ENCODE results near the gene DHRS9. TPM values are rescaled to one million over a fixed set of nuclear protein-coding genes. Genes with fewer than 3 reads are reported as not detected.
A peak's percentile ranks its signal among the peaks of the same experiment; 100 is the strongest.

Gene DHRS9
- 1.3 and 1.7 TPM in 2 replicates for polyA plus RNA-seq (2013)

DNA sequence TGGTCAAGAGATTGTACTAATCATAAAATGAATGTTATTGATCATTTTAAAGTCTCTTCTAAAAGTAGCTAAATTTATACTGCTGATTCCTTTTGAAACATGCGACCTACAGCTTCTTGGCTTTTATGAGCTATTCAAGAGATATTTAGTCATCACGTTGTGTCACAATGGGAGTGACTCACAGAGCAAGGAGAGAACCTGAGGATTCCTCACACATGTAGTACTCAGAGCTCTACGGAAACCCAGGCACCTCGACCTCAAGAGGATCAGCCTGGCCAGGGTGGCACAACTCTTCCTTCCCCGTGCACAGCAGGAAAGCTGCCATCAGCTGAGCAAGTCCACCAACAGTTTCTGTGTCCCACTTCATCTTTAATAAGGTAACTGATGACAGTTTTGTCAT is at the start of gene DHRS9:
DHRS9 (plus strand) TSS at position 223 of the 400 bp plus-strand sequence. CDS start 12,019 bp downstream, outside the sequence.
- DNase-seq, result peak; percentile 75 to 92
- Histone ChIP-seq H2BK5ac (ENCODE audit: low read depth, low read length, poor library complexity) (no peak within 1 kb of the TSS), H4K12ac (ENCODE audit: low read depth, low read length) (no peak within 1 kb of the TSS), H3K4me2 (ENCODE audit: low read length) (no peak within 1 kb of the TSS), H3K23ac (ENCODE audit: low read length) (no peak within 1 kb of the TSS), H3K18ac (ENCODE audit: low read length) (no peak within 1 kb of the TSS), H3K4me3 (ENCODE audit: low read depth, low read length) (no peak within 1 kb of the TSS), H3K79me2 (ENCODE audit: control insufficient read depth, insufficient read depth, low read length, poor library complexity) (no peaks in the 10 kb centered on the region), H3K27ac (ENCODE audit: low read depth, low read length) (no peak within 1 kb of the TSS), H3K9ac (ENCODE audit: low read length) (no peak within 1 kb of the TSS), H2AK5ac (ENCODE audit: low read length) (no peak within 1 kb of the TSS), H3K4ac (ENCODE audit: low read depth, low read length) (no peak within 1 kb of the TSS), H4K8ac (ENCODE audit: low read depth, low read length) (no peak within 1 kb of the TSS), H2AFZ (ENCODE audit: insufficient read depth, low read length, poor library complexity) (no peak within 1 kb of the TSS), H2BK120ac (ENCODE audit: insufficient read depth, low read length, poor library complexity) (no peak within 1 kb of the TSS), H3K27me3 (ENCODE audit: insufficient read depth, low read length) (no peaks in the 10 kb centered on the region), H3K14ac (ENCODE audit: low read length) (no peak within 1 kb of the TSS), H3K9me3 (ENCODE audit: insufficient read depth, low read depth, low read length) (peaks cover 2% of the 10 kb centered on the region), H3K4me1 (ENCODE audit: control insufficient read depth in 1 of 2, insufficient read depth in 2 of 2, low read length in 2 of 2) (no peaks in the 10 kb centered on the region), H3K79me1 (ENCODE audit: low read length) (no peaks in the 10 kb centered on the region), H3K36me3 (ENCODE audit: control insufficient read depth in 1 of 2, insufficient read depth in 2 of 2, low read length in 2 of 2) (no peaks in the 10 kb centered on the region), H2BK12ac (ENCODE audit: low read length) (no peak within 1 kb of the TSS), H4K91ac (ENCODE audit: low read depth, low read length) (no peak within 1 kb of the TSS)
- no CpG with 5 or more reads among the region's 5 CpGs for WGBS (ENCODE audit: extremely low coverage, insufficient coverage, insufficient read length)

DNA sequence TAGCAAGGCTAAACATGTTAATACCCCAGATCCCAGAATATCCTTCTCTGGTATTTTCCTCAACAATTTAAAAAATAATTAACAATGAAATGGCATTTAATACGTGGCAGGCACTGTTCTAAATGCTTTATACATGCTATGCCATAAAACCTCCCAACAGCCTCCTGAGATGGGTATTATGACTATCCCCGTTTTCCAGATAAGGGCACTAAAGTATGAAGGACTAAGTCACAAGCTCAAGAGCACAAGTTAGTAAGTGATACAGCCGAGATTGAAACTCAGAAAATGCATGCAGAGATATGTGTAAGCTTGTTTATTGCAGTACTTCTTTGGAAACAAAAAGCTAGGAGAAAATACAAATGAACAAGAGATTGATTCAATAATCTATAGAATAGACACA is 46.2 kb upstream of the DHRS9 start:
- H2BK5ac ChIP-seq (ENCODE audit: low read depth, low read length, poor library complexity), result no peak overlapping the region
- WGBS (ENCODE audit: extremely low coverage, insufficient coverage, insufficient read length), result no CpG with 5 or more reads among the region's 3 CpGs
- H3K79me1 ChIP-seq (ENCODE audit: low read length), result no peaks in the 10 kb centered on the region

DNA sequence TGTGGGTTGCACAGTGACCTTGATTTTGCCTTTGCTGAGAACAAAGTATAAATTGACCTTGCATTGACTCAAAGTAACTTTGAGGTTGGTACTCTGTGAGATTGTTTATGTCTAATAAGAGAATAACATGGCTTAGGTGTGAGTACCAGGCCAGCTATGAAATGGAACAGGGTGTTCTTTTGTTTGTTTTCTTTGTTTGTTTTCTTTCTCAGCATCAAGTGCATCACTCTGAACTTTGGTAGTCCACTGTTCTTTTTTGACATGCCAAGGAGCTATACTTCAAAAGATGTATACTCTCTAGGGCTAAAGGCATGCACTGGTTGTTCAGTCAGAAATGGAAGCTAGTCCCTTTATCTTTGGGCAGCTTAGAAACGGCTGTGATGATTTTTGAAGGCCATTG is 43.3 kb upstream of the DHRS9 start:
- no peak overlapping the region for H3K4me3 ChIP-seq (ENCODE audit: low read depth, low read length)
- no peak overlapping the region for H3K27ac ChIP-seq (ENCODE audit: low read depth, low read length)
- H3K36me3 ChIP-seq (ENCODE audit: control insufficient read depth in 1 of 2, insufficient read depth in 2 of 2, low read length in 2 of 2), result no peaks in the 10 kb centered on the region
- no peaks in the 10 kb centered on the region for H3K79me2 ChIP-seq (ENCODE audit: control insufficient read depth, insufficient read depth, low read length, poor library complexity)
- no peak overlapping the region for H3K18ac ChIP-seq (ENCODE audit: low read length)
- H3K4me1 ChIP-seq (ENCODE audit: control insufficient read depth in 1 of 2, insufficient read depth in 2 of 2, low read length in 2 of 2), result no peaks in the 10 kb centered on the region
- no peak overlapping the region for H3K4me2 ChIP-seq (ENCODE audit: low read length)
- H3K23ac ChIP-seq (ENCODE audit: low read length), result no peak overlapping the region
- no peak overlapping the region for H2BK12ac ChIP-seq (ENCODE audit: low read length)
- WGBS (ENCODE audit: extremely low coverage, insufficient coverage, insufficient read length), result no CpG with 5 or more reads among the region's 1 CpG
- H3K14ac ChIP-seq (ENCODE audit: low read length), result no peak overlapping the region
- no peak overlapping the region for H2AK5ac ChIP-seq (ENCODE audit: low read length)
- no peak overlapping the region for H4K91ac ChIP-seq (ENCODE audit: low read depth, low read length)
- H2BK120ac ChIP-seq (ENCODE audit: insufficient read depth, low read length, poor library complexity), result no peak overlapping the region
- no peak overlapping the region for H3K4ac ChIP-seq (ENCODE audit: low read depth, low read length)
- no peak for DNase-seq
- no peak overlapping the region for H2AFZ ChIP-seq (ENCODE audit: insufficient read depth, low read length, poor library complexity)
- H3K79me1 ChIP-seq (ENCODE audit: low read length), result no peaks in the 10 kb centered on the region
- no peak overlapping the region for H2BK5ac ChIP-seq (ENCODE audit: low read depth, low read length, poor library complexity)
- no peak overlapping the region for H4K12ac ChIP-seq (ENCODE audit: low read depth, low read length)
- H3K9ac ChIP-seq (ENCODE audit: low read length), result no peak overlapping the region
- no peaks in the 10 kb centered on the region for H3K27me3 ChIP-seq (ENCODE audit: insufficient read depth, low read length)
- H4K8ac ChIP-seq (ENCODE audit: low read depth, low read length), result no peak overlapping the region
- H3K9me3 ChIP-seq (ENCODE audit: insufficient read depth, low read depth, low read length), result no peaks in the 10 kb centered on the region

More for the DNA sequence above, 46.2 kb upstream of the DHRS9 start:
- Histone ChIP-seq H3K23ac (ENCODE audit: low read length) (no peak overlapping the region), H3K9ac (ENCODE audit: low read length) (no peak overlapping the region), H2AFZ (ENCODE audit: insufficient read depth, low read length, poor library complexity) (no peak overlapping the region), H4K12ac (ENCODE audit: low read depth, low read length) (no peak overlapping the region), H3K18ac (ENCODE audit: low read length) (no peak overlapping the region), H3K4me3 (ENCODE audit: low read depth, low read length) (no peak overlapping the region), H3K27ac (ENCODE audit: low read depth, low read length) (no peak overlapping the region), H3K36me3 (ENCODE audit: control insufficient read depth in 1 of 2, insufficient read depth in 2 of 2, low read length in 2 of 2) (no peaks in the 10 kb centered on the region), H3K79me2 (ENCODE audit: control insufficient read depth, insufficient read depth, low read length, poor library complexity) (no peaks in the 10 kb centered on the region), H4K91ac (ENCODE audit: low read depth, low read length) (no peak overlapping the region), H4K8ac (ENCODE audit: low read depth, low read length) (no peak overlapping the region), H3K14ac (ENCODE audit: low read length) (no peak overlapping the region), H2BK120ac (ENCODE audit: insufficient read depth, low read length, poor library complexity) (no peak overlapping the region), H3K4me1 (ENCODE audit: control insufficient read depth in 1 of 2, insufficient read depth in 2 of 2, low read length in 2 of 2) (no peaks in the 10 kb centered on the region), H3K4ac (ENCODE audit: low read depth, low read length) (no peak overlapping the region), H2AK5ac (ENCODE audit: low read length) (no peak overlapping the region), H3K9me3 (ENCODE audit: insufficient read depth, low read depth, low read length) (no peaks in the 10 kb centered on the region), H2BK12ac (ENCODE audit: low read length) (no peak overlapping the region), H3K27me3 (ENCODE audit: insufficient read depth, low read length) (no peaks in the 10 kb centered on the region), H3K4me2 (ENCODE audit: low read length) (no peak overlapping the region)
- DNase-seq, result no peak

DNA sequence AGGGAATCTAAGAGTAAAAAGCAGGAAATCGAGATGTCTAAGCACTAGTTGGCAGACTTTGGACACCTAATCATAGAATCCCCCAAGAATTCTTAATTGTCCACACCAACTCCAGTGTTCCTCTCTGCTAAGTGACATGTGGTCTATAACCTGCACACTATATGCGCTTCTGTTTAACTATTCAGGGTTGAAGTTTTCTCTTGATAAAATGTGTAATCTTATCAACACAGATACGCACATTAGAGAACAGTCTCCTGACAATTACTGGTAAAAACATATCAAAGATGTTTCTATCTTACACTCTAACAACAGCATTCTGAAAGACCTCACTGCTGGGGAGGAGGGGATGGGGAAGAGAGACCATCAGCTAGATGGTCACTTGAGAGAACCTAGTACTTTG is 42.1 kb upstream of the DHRS9 start:
- Histone ChIP-seq H3K27me3 (ENCODE audit: insufficient read depth, low read length) (no peaks in the 10 kb centered on the region), H3K36me3 (ENCODE audit: control insufficient read depth in 1 of 2, insufficient read depth in 2 of 2, low read length in 2 of 2) (no peaks in the 10 kb centered on the region), H3K4me3 (ENCODE audit: low read depth, low read length) (no peak overlapping the region), H3K18ac (ENCODE audit: low read length) (no peak overlapping the region), H3K4me2 (ENCODE audit: low read length) (no peak overlapping the region), H3K79me1 (ENCODE audit: low read length) (no peaks in the 10 kb centered on the region), H2AK5ac (ENCODE audit: low read length) (no peak overlapping the region), H2AFZ (ENCODE audit: insufficient read depth, low read length, poor library complexity) (no peak overlapping the region), H3K27ac (ENCODE audit: low read depth, low read length) (no peak overlapping the region), H3K23ac (ENCODE audit: low read length) (no peak overlapping the region), H2BK120ac (ENCODE audit: insufficient read depth, low read length, poor library complexity) (no peak overlapping the region), H3K4me1 (ENCODE audit: control insufficient read depth in 1 of 2, insufficient read depth in 2 of 2, low read length in 2 of 2) (peaks cover 0 to 1% of the 10 kb centered on the region in 2 experiments), H2BK12ac (ENCODE audit: low read length) (no peak overlapping the region), H3K9ac (ENCODE audit: low read length) (no peak overlapping the region), H3K14ac (ENCODE audit: low read length) (no peak overlapping the region), H2BK5ac (ENCODE audit: low read depth, low read length, poor library complexity) (no peak overlapping the region), H3K4ac (ENCODE audit: low read depth, low read length) (no peak overlapping the region), H4K8ac (ENCODE audit: low read depth, low read length) (no peak overlapping the region), H3K9me3 (ENCODE audit: insufficient read depth, low read depth, low read length) (no peaks in the 10 kb centered on the region), H4K91ac (ENCODE audit: low read depth, low read length) (no peak overlapping the region), H3K79me2 (ENCODE audit: control insufficient read depth, insufficient read depth, low read length, poor library complexity) (no peaks in the 10 kb centered on the region), H4K12ac (ENCODE audit: low read depth, low read length) (no peak overlapping the region)
- no CpG with 5 or more reads among the region's 3 CpGs for WGBS (ENCODE audit: extremely low coverage, insufficient coverage, insufficient read length)
- DNase-seq, result no peak

Data from trophoblast cell (in vitro differentiated cells and primary cell).